GM19023 (cell line): ENCODE data around the gene EPG5.
"Not testable (repeated sequence)": the region's sequence is repeated elsewhere in the genome, so short reads cannot be mapped to it uniquely, and the experiment has no call there.

ENCODE experiments used
- ATAC-seq: cut with Tn5 transposase; IDR thresholded peaks from one replicate; pipeline ENCODE4 v1.9.1; 2021; ENCODE audit warnings: mild to moderate bottlenecking, moderate library complexity; ENCODE audit not compliant: unreplicated experiment

EPG5 gene

DNA sequence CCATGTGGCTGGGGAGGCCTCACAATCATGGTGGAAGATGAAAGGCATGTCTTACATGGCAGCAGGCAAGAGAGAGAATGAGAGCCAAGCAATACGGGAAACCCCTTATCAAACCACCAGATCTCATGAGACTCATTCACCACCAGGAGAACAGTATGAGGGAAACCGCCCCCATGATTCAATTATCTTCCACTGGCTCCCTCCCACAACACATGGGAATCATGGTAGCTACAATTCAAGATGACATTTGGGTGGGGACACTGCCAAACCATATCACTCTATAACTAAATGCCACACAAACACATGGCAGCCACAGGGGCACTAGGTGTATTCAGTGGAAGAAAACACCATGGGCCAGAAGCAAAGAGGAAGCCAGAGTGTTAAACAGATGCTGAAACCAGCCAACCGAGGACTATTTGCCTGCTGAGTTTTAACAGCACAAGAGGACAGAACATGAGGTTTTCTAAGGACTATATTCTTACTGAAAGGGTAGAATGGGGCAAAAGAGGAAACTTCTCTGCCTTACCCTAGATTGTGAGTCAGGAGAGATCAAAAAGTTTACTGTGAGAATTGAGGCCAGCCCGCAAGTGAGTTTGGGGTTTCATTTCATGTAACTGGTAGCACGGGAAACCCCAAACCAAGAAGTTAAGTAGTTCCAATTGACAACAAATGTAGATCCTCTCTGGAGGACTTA lies 92.5 kb downstream of the EPG5 start:
- ATAC-seq, result peak; percentile 90

DNA sequence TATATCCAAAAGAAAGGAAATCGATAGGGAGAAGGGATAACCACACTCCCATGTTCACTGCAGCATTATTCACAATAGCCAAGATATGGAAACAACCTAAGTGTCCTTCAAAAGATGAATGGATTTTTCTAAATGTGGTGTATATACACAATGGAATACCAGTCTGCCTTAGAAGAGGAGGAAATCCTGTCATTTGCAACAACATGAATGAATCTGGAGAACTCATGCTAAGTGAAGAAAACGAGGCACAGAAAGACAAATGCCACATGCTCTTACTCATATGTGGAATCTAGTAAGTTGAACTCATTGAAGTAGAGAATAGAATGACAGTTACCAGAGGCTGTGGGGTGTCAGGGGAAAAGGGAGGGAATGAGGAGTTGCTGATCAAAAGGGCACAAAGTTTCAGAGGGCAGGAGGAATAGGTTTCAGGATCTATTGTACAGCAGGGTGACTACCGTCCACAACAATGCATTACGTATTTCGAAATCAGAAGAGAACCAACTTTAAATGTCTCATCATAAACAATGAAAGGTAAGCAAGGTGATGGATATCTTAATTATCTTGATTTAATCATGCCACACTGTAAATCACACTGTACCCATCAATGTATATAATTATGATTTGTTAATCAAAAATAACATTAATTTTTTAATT lies 95.6 kb downstream of the EPG5 start:
- no peak for ATAC-seq

DNA sequence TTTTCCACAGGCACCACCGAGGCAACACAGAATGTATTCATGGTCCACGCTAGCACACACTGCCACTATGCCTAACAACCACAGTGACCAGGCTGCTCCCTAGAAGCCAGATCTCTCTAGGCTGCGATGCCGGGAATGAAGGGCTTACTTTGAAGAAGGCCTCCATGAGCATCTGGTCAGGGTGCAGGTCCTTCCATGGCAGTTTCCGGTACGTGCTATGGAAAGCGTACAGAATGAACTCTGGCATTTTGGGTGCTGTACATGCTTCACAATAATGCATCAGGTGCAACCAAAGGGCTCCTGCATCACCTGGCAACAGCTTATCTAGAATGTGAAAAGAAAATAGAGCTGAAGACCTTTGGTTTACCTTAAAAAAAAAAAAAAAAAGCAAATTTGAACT lies 96.7 kb downstream of the EPG5 start:
- ATAC-seq, result no peak

DNA sequence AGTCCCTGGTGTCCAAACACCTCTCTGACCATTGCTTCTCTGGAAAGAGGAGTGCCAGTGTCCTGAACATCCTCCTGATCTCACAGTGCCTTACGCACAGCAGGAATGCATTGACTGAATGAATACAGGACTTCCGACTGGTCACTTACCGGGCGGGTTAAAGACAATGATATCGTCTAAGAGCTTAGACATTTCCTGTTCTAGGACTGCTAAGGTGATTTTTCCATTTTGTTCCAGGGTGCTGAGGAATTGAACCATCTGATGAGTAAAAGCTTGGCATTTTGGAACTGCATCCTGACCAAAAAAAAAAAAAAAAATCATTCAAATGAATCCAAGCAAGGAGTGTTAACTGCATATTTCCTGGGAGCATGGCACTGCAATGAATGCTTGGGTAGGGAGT lies 101.7 kb downstream of the EPG5 start:
- ATAC-seq, result no peak

DNA sequence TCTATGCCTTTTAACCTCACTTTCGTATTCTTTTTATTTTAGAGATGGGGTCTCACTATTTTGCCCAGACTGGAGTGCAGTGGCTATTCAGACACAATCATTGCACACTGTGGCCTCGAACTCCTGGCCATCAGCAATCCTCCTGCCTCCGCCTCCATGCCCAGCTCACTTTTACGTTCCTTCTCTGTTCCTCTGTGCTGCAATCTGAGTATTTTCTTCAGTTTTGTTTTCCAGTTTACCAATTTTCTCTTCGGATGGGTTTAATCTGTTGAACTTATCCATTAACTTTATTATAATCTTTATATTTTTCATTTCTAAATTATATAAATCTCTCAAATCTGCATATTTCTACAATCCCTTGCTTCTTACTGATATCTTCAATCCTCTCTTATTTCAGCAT lies 103.0 kb downstream of the EPG5 start:
- ATAC-seq, result no peak

DNA sequence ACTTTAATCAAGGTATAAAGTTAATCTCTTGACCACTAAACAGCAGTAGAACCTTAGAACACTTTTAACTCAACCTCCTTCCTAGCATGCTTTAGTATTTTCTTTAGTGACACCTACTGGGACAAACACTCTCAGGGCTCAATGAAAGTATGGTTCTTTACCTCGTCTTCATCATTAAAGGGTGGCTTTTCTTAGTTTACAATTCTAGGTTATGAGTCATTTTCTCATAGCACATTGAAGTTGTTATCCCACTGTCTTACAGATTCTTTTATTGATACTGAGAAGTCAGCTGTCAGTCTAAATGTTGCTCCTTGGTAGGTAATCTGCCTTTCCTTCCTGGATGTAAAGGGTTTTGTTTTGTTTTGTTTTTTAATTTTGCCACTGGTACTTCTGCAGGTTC lies 103.7 kb downstream of the EPG5 start:
- ATAC-seq, result no peak

DNA sequence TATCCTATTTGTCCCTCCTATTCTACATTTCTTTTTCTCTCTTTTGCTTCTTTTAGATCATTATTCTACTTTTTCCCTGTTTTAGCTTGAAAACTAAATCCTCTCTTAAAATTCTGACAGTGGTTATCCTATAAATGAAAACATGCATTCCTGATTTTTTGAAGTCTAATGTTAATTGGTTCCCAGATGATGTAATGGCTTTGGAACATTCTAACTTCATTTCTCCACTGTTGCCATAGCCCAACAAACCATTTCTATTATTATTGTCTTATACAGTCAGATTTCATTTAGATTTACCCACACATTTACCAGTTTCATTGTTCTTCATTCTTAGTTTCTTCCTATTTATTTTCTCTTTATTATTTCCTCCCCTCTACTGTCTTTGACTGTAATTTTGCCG lies 105.2 kb downstream of the EPG5 start:
- no peak for ATAC-seq

DNA sequence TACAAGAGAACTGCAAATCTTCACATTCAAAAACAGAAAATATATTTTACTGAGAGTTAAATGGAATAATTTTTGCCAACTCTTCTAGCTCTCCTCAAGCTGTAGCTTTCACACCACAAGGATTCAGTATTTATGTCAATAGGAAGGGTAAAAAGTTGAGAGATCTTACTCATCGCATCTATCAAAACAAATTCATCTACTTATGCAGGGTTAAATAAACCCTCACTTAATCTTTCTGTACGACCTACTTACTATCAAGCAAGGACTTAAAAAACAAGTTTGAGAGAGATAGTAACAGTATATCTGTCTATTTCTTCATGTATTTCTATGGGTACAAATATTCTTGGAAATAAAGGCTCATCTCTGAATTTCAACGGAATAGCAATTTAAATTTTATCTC lies 106.2 kb downstream of the EPG5 start:
- no peak for ATAC-seq

DNA sequence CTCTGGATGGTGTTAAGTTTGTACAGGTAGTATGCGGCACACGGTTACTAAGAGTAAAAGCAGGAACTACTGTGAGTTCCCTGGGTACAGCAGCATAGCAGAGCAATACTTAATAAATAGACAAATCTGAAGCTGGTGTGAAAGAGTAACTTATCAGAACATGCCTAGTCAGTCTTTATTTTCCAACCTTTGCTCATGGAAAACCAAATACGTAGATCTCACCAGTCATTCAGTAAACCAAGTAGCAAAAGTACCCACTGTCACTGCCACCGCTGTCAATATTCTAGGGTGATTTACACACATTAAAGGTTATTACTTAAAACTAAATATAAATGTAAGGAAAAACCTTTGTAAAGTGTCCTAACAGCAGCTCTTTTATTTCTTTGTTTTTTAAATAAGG lies 106.6 kb downstream of the EPG5 start:
- ATAC-seq, result no peak

DNA sequence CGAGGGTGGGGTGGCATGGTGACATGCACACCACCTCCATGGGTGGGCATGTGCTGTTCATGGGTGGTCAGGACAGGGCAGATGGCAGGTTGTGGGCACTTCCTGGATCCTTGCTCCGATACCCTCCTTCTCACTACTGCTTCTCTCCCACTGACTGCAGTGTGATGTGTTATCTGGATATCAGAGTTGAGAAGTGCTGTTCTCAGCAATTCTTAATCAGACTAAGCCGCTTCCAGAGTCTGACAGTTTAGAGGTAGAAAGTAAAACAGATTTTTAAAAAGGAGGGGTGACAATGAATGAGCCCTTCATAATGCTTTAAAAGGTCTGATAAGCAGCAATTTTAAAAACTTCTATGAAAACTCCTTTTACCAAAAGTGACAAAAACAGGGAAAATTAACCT lies 107.8 kb downstream of the EPG5 start:
- no peak for ATAC-seq

DNA sequence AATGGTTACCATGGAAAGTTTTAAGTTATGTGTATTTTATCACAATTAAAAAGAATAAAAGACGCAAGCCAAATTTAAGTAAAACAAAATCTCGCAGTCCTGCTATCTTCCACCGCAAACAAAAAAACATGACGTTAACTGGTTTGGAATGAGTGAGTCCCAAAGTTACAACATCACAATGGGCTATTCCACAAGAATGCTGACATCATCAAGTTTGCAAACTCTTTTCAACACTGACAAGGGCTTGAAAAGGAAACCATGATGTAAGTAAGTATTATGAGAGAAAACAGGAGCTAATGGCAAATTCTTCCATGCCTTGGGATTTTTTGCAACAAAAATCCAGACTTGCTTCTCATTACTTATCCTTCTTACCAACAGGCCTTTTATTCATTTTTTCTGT lies 110.6 kb downstream of the EPG5 start:
- ATAC-seq, result no peak

DNA sequence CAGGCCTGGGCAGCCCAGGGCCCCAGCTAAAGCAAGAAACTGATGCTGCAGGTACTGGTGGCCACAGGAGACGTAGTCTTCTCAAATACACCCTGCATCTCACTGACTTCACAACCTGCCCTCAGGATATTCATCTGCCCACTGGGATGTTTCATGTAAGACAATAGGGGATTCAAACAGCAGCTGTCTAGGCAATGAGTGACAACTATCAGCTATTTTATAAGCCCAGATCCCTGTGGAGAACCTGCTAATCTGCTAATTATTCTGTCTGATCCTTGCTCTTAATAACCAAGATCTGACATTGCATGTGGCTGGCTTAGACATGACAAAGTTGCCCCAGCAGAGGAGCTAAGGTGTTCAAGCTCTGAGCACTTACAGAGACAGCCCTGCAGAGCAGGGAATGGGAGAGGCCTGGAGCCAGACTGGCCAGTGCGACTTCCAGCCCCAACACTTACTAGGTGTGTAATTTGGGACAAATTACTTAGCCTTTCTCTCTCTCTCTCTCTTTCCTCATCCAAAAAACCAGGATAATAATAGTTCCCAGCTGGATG lies 113.0 kb downstream of the EPG5 start:
- no peak for ATAC-seq

DNA sequence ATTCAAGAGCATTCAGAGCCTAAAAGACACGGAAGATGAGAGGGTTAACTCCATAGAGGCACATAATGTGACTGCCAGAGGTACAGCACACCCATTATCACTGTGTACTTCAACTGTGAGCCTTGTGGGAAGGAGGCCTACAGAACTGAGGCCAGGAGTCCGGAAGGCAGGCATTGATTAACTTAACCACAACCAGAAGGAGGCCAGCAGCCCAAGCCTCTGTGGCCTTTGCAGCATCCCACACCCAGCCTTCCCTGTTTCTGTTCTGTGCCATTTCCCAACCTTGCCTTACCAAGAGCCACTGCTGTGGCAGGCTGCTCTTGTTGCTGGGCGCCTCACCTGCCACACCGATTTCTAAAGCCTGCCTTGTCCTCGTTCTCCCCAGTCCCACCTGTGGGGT lies 114.5 kb downstream of the EPG5 start:
- ATAC-seq, result no peak

DNA sequence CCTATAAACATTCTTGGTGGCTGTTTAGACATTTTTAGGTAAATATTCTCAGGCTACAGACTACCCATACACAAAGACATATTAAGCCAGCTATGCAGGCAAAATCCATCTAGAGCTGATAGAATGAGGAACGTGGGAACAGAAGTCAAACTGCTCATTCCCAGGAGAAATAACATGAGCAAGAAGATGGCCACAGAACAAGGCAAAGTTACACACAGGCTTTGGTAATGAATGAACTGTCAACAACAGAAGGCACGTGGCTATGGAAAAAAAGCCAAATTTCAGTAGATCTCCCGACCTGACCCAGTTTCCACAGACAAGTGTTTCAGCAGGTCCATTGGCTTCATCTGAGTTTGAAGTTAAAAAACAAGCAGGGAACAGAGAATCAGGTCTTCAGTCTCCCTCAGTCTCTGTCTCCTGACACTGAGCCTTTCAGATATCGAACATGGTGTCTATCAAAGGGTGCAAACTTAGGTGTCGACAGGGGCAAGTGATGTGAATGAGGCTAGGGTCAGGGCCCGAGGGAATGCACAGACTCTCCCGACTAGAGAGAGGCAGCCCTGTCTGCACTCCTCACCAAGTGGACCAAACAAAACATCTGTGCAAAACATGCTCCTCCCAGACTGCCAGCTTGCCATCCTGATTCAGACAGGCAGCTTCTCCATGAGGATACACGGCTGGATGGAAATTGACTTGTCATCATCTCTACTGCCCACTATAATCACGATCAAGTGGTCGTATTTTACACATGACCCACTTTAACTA lies 115.8 kb downstream of the EPG5 start:
- ATAC-seq, result no peak

DNA sequence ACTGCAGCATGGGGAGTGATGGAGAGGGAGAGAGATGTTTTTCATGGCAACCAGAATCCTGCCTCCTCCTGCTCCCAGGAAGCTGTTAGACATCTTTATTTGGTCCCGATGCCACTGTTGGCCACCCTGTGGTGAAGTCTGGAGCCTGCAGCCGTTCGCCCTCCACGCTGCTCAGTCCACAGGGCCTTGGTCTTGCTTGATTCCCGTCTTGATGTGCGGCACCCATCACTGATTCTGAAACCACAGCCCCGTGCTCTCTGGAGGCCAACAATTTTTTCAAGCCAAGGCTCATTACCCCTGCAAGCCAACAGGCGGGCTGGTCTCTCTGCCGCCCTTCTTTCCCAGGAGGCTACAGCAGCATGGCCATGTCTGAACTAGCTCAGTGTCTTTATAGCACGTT lies 117.1 kb downstream of the EPG5 start:
- peak; percentile 46 for ATAC-seq

DNA sequence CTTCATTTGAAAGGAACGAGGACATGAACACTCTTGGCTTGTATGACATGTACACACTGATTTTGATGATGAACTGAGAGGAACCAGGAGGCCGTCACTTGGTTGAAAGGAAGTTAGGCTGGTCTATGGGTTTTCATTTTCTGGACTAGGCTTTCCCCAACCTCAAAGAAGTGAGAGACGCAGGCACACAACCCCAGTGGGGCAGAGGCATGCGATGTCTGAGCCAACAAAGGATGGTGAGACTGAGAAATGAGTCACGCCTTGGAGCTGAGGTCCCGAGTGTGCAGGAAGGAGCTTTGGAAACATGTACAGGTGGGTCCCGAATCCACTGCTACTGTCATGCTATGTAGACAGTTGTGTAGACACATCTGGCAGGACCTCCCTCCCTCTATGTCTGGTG lies 117.6 kb downstream of the EPG5 start:
- ATAC-seq, result peak; percentile 24

DNA sequence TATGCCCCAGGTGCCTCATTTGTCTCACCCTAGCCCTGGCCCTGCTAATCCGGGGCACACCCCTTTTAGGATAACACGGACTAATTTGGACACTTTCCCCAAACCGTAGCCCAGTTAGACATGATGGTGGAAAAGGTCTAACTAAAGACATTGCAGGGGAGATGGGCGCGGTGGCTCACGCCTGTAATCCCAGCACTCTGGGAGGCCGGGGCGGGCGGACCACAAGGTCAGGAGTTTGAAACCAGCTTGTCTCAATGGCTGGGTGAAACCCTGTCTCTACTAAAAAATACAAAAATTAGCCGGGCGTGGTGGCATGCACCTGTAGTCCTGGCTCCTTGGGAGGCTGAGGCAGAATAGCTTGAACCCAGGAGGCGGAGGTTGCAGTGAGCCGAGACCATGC lies 118.5 kb downstream of the EPG5 start:
- ATAC-seq, result not testable (repeated sequence)

DNA sequence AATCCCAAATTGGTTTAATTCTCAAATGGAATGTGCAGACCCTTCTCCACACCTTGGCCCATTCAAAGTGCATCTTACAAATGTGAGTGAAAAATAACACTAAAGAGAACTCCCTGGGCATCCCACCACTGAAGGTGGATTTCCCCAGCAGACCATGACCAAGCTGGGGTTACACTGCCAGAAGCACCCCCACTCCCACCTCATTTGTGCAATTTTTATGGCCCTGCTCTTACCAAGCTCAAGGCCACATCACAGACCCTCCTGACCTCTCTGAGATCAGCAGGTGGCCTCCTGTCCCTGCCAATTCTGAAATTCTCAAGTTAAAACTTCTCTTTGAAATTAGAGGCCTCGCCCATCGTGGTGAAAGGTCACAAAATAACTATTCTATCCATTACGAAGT lies 120.0 kb downstream of the EPG5 start:
- no peak for ATAC-seq

DNA sequence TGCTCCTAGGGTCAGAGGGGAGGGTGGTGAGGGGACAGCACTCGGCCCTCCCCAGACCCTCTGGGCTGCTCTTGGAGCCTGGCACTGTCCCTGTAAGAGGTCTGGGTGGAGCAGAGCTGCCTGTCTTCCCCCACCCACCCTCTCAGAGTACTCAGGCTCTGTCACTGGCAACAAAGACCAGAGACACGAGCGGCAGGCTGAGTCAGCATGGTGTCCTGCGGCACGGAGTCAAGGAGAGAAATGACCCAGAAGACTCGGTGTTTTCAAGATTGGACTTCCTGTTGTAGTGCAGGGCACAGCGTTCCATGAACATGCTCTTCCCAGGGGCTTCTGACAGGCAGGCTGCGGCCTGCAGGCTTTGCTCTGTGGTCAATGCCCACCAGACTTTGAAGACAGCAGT lies 121.7 kb downstream of the EPG5 start:
- ATAC-seq, result no peak

DNA sequence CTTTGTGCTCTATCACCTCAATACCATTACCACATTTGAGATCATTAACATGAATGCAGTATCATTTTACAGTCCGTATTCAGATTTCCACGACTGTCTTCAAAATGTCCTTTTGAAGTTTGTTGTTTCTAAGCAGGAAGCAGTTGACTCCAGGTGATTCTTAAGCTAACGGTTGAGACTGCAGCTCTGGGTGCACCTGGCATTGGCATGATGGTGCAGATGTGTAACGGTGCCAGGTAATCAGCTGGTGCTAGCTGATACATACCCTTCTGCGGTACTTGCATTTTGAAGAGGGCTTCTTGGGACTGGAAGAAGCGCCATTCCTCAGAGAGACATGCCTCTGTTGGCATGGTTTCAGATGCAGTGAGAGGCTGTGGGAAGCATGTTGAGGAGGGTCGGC lies 122.2 kb downstream of the EPG5 start:
- ATAC-seq, result no peak

DNA sequence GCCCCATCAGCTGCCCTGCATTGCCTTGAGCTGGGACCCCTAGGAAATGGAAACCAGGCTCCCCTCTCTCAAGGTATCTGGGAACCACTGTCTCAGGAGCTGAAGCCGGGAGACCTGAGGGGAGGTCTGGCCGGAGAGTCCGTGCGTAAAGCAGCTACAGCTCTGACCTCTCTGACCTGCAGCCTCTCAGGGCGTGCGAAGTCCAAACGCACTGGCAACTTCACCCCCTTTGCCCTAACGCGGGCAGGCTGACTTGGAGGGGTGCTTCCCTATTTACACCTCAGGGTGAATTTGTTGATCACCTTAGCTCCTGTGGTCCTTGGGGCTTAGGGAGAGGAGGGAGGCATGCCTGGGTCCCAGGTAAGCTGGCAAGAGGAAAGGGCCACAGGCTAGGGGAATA lies 124.1 kb downstream of the EPG5 start:
- ATAC-seq, result no peak
